ENCODE measurements around the gene TXNDC11. TPM values are rescaled to one million over a fixed set of nuclear protein-coding genes. Genes with fewer than 3 reads are reported as not detected.
A peak's percentile ranks its signal among the peaks of the same experiment; 100 is the strongest.

Gene TXNDC11
- total and polyA plus RNA-seq, 10 of the 15 experiments (the other 5 are each of a cell fraction or from before 2014, with no cell fraction given): 1.7 to 86.7 (median 54.4) TPM

- no peak for TF ChIP-seq CUX1 (IDR thresholded peaks at IDR 0.05; ENCODE audit: insufficient replicate concordance, low read depth, low read length)
- TF ChIP-seq RUNX3 (IDR thresholded peaks at IDR 0.05; ENCODE audit: low read length): peak; percentile 80
- no peak for TF ChIP-seq RAD21 (IDR thresholded peaks at IDR 0.05; ENCODE audit: insufficient read depth, low read depth, low read length)
- no peak for TF ChIP-seq KAT2A (conservative IDR thresholded peaks at IDR 0.05; ENCODE audit: control insufficient read depth, low read depth, low read length)
- no peak for TF ChIP-seq SMAD1 (IDR thresholded peaks at IDR 0.05; ENCODE audit: low read depth, partially characterized antibody)
- TF ChIP-seq ETV6 (conservative IDR thresholded peaks at IDR 0.05 in 1 of 2, IDR thresholded peaks at IDR 0.05 in 1 of 2; ENCODE audit: borderline replicate concordance in 1 of 2, low read depth in 1 of 2): peak in 1 of 2 experiments; percentile 76; a peak in 2 of 4 replicates
- TF ChIP-seq SP1 (IDR thresholded peaks at IDR 0.05; ENCODE audit: low read depth, low read length): no peak
- TF ChIP-seq PBX3 (IDR thresholded peaks at IDR 0.05; ENCODE audit: insufficient replicate concordance, low read depth, low read length): no peak
- TF ChIP-seq YBX1 (IDR thresholded peaks at IDR 0.05): no peak
- no peak for TF ChIP-seq MEF2A (IDR thresholded peaks at IDR 0.05; ENCODE audit: insufficient read depth, low read depth, low read length)
Measured at GRCh38 chr16:11670171-11671131, 72.2 kb downstream of the TXNDC11 start (continued).
